Measurements from ENCODE around the gene SERP2.

Gene SERP2

GRCh38 chr13:44389060-44389666 lies 15.5 kb downstream of the SERP2 start:
- no peak for DNase-seq

GRCh38 chr13:44389876-44390275 lies 16.3 kb downstream of the SERP2 start:
- DNase-seq = no peak

GRCh38 chr13:44393391-44393790 lies 19.8 kb downstream of the SERP2 start:
- DNase-seq = no peak

- DNase-seq = no peak
These were observed 21.0 kb downstream of the SERP2 start for GRCh38 chr13:44394658-44395057.

- no peak for DNase-seq
These were observed 22.5 kb downstream of the SERP2 start for GRCh38 chr13:44395976-44396694.

GRCh38 chr13:44396701-44397580 lies 23.3 kb downstream of the SERP2 start:
- no peak for DNase-seq

- DNase-seq = no peak
These were observed 24.2 kb downstream of the SERP2 start for GRCh38 chr13:44397766-44398223.

GRCh38 chr13:44398606-44399005 lies 25.0 kb downstream of the SERP2 start:
- no peak for DNase-seq

GRCh38 chr13:44399074-44399473 lies 25.4 kb downstream of the SERP2 start:
- DNase-seq = no peak

GRCh38 chr13:44400736-44401135 lies 27.1 kb downstream of the SERP2 start:
- no peak for DNase-seq

GRCh38 chr13:44401577-44401976 lies 28.0 kb downstream of the SERP2 start:
- no peak for DNase-seq

GRCh38 chr13:44402899-44403445 lies 29.3 kb downstream of the SERP2 start:
- no peak for DNase-seq

- no peak for DNase-seq
These were observed 29.9 kb downstream of the SERP2 start for GRCh38 chr13:44403461-44404056.

GRCh38 chr13:44404261-44405132 lies 30.9 kb downstream of the SERP2 start:
- no peak for DNase-seq

- no peak for DNase-seq
These were observed 33.0 kb downstream of the SERP2 start for GRCh38 chr13:44406617-44407016.

- no peak for DNase-seq
These were observed 33.8 kb downstream of the SERP2 start for GRCh38 chr13:44407379-44407778.

GRCh38 chr13:44407891-44408290 lies 34.3 kb downstream of the SERP2 start:
- no peak for DNase-seq

- DNase-seq = no peak
These were observed 36.0 kb downstream of the SERP2 start for GRCh38 chr13:44409595-44409994.

GRCh38 chr13:44410328-44410859 lies 36.8 kb downstream of the SERP2 start:
- DNase-seq = no peak

- no peak for DNase-seq
These were observed 38.2 kb downstream of the SERP2 start for GRCh38 chr13:44411841-44412240.

- no peak for DNase-seq
These were observed 38.8 kb downstream of the SERP2 start for GRCh38 chr13:44412346-44412935.

All from stimulated activated CD4-positive, alpha-beta T cell treated with anti-CD3 and anti-CD28 coated beads, Interleukin-2, amount 100 ng/mL, for 24 hours (primary cell).